ENCODE results near the gene PITRM1.

The PITRM1 gene

DNA sequence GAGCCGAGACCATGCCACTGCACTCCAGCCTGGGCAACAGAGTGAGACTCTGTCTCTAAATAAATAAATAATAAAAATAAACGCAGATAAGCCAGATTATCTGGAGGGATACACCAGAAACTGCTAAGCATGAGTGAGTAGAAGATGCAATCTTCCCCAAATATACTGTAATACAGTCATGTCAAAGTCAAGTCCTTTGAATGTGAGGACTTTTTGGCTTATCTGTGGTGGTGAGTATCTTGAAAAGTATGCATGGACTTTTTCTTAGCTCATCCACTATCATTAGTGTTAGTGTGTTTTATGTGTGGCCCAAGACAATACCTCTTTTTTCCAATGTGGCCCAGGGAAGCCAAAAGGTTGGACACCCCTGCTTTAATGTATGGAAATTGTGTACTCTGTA, 44.7 kb upstream of the PITRM1 start:
- DNase-seq (ENCODE audit: low spot score), result no peak
- in situ Hi-C loops (cut with MboI; ENCODE audit: low pct_unique_long_range_greater_than_20kb, low sequenced_read_pairs, unreplicated experiment), result no loop called here
- TF ChIP-seq, protein P1, sequence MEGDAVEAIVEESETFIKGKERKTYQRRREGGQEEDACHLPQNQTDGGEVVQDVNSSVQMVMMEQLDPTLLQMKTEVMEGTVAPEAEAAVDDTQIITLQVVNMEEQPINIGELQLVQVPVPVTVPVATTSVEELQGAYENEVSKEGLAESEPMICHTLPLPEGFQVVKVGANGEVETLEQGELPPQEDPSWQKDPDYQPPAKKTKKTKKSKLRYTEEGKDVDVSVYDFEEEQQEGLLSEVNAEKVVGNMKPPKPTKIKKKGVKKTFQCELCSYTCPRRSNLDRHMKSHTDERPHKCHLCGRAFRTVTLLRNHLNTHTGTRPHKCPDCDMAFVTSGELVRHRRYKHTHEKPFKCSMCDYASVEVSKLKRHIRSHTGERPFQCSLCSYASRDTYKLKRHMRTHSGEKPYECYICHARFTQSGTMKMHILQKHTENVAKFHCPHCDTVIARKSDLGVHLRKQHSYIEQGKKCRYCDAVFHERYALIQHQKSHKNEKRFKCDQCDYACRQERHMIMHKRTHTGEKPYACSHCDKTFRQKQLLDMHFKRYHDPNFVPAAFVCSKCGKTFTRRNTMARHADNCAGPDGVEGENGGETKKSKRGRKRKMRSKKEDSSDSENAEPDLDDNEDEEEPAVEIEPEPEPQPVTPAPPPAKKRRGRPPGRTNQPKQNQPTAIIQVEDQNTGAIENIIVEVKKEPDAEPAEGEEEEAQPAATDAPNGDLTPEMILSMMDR (IDR thresholded peaks at IDR 0.05; ENCODE audit: extremely low read depth, insufficient read depth, missing control alignments), result no peak

DNA sequence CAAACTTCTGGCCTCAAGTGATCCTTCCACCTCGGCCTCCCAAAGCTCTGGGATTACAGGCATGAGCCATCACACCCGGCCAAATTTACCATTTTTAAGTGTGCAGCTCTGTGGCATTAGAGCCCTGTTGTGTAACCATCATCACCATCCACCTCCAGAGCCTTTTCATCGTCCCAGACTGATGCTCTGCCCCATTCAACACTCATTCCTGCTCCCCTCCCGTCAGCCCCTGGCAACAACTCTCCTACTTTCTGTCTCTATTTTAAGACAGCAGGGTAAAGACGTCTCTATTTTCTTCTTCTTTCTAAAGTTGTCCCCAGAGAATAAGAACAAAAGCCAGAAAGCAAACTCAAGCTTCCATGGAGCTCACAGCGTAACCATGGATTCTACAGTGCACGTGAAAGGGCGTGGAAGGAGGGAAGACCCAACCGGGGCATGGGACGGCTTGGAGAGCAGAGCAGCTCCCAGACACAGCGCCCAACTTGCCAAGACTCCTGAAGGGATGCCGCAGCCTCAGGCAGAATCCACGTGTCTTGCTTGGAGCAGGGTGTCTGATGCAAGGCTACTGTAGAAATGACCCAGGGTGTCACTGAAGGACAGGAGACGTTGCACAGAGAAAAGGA, 42.7 kb upstream of the PITRM1 start:
- TF ChIP-seq, protein P1 (IDR thresholded peaks at IDR 0.05; ENCODE audit: extremely low read depth, insufficient read depth, missing control alignments), result no peak
- in situ Hi-C loops (cut with MboI; ENCODE audit: low pct_unique_long_range_greater_than_20kb, low sequenced_read_pairs, unreplicated experiment), result no loop called here
- no peak for DNase-seq (ENCODE audit: low spot score)

DNA sequence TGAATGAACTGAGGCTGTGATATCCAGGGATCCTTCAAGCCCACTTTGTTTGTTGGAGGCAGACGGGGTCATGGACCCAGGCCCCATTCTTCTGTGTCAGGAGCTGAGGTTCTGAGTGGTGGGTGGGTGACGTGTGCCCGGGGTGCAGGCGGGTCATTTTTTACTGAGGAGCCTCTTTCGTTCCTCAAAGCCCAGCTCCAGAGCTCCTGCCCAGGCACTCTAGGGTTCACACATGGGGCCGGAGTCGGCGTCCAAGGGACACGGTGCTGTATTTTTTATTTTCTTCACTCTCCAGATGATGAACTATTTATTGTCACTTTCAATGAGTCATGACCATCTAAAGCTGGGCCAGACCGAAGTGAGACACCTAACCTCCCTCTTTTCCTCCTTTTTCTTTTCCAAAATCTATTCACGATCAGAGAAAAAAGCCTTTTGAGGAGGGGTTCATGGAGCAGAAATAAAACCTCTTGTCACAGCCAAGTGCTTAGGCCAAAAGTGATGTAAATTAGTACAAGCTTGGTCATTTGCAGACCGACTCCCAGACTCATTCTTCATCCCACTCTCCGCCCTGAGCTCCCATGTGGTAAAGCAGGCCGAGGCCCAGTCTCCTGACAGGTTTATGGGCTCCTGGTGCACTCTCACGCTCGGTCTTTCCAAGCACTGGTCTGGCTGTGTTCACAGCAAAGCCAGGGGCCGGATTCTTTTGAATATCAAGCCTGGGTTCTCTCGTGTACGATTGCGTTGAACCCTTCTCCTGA, 41.4 kb upstream of the PITRM1 start:
- TF ChIP-seq, protein P1 (IDR thresholded peaks at IDR 0.05; ENCODE audit: extremely low read depth, insufficient read depth, missing control alignments), result no peak
- in situ Hi-C loops (cut with MboI; ENCODE audit: low pct_unique_long_range_greater_than_20kb, low sequenced_read_pairs, unreplicated experiment), result no loop called here
- no peak for DNase-seq (ENCODE audit: low spot score)

DNA sequence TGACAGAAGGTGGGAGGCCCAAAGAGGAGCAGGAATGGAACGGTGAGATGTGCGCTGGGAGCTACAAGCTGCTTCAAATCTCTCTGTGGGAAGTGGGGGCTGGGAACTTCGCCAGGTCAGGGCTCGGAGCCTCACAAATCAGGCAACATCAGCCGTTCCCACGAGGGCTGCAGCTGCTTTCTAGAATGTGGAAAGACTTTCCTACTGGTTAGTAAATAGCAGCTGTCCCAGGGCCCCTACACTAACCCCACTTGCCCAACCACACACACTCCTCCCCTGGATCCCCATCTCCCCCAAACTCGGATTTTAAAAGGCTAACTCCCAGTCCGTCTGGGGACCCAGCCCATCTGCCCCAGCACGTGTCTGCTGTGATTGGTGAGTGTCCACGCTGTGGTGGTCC, 40.6 kb upstream of the PITRM1 start:
- in situ Hi-C loops (cut with MboI; ENCODE audit: low pct_unique_long_range_greater_than_20kb, low sequenced_read_pairs, unreplicated experiment), result no loop called here
- no peak for DNase-seq (ENCODE audit: low spot score)
- TF ChIP-seq, protein P1 (IDR thresholded peaks at IDR 0.05; ENCODE audit: extremely low read depth, insufficient read depth, missing control alignments), result no peak

DNA sequence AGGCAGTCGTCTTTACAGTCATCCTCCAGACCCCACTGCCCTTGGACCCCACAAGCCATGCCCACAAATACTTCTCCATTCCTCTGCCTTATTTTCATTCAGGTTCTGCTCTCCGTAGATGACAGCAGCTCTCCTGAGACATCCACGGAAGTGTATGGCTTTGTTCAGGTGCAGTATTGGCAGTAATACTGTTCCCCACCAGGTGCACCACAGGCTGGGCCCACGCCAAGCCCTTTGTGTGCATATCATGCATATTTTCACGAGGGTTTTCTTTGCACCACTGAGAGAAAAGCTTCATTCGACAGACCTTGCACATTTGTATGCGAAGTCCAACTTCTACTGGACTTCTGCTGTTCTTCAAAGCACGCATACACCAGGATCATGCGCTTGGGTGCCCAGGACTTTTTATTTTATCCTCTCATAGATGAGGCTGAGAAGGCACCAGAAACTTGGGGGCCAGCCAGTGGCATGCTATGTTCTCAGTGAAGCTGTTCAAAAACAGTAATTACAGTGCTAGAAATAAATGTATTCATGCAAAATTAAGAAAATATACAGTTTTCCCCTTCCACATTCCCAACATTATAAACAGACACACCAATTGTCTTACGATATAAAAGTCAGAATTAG, 37.8 kb upstream of the PITRM1 start:
- TF ChIP-seq, protein P1 (IDR thresholded peaks at IDR 0.05; ENCODE audit: extremely low read depth, insufficient read depth, missing control alignments), result no peak
- in situ Hi-C loops (cut with MboI; ENCODE audit: low pct_unique_long_range_greater_than_20kb, low sequenced_read_pairs, unreplicated experiment), result no loop called here
- no peak for DNase-seq (ENCODE audit: low spot score)

DNA sequence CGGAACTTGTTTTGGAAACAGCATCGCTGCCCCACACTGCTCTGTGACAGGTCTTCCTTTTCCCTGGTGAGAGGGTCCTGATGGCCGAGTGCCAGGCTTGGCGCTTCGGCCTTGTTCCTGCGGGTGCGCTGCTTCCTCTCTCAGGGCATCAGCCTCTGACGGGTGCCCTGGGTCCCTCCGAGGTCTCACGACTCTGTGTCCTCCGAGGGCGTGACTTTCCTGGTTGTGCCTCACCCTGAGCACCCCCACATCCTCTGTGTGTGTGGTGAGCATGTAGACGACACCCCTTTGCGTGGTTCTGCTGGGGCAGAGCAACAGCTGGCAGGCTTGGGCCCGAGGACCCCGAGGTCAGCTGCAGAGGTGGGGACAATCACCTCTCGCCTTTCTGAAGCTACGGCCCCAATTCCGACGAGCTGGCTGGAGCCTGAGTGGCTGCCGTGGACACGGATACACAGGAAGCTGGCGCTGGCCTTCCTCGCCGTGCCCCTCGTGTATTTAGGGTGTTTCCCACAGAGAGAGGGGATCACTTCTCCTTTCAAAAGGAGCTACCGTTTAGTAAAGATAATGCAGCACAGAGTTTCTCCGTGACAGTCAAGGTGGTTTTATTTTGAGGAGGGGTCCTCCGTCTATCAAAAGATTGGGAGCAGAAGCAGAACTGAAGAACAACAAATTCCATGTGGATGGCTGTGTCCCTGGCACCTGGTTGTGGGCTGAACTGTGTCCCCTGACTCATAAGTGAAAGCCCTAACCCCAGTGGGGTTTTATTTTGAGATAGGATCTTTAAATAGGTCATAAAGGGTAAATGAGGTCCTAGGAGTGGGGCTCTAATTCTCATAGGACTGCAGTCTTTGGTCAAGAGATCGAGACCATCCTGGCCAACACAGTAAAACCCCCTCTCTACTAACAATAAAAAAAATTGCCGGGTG, 36.2 kb upstream of the PITRM1 start:
- DNase-seq (ENCODE audit: low spot score), result no peak
- TF ChIP-seq, protein P1 (IDR thresholded peaks at IDR 0.05; ENCODE audit: extremely low read depth, insufficient read depth, missing control alignments), result no peak
- in situ Hi-C loops (cut with MboI; ENCODE audit: low pct_unique_long_range_greater_than_20kb, low sequenced_read_pairs, unreplicated experiment), result no loop called here

Data from GM13977 (cell line).